Mesothelial cell of epicardium (in vitro differentiated cells): Measurements from ENCODE around the gene ELK4. TPM values are rescaled to one million over a fixed set of nuclear protein-coding genes. Genes with fewer than 3 reads are reported as not detected.

ENCODE experiments used
- DNase-seq, 2 experiments: peaks; one replicate each; pipeline ENCODE4 v3.0.0; 2021; ENCODE audit warnings: low spot score in 2 of 2; ENCODE audit not compliant: unreplicated experiment in 2 of 2
- H3K27ac Mint-ChIP-seq: 2 replicates; pipeline ENCODE4 v1.8.0; 2021; ENCODE audit warnings: mixed read lengths
- H3K27me3 Mint-ChIP-seq: 2 replicates; pipeline ENCODE4 v1.8.0; 2021; ENCODE audit warnings: low read depth, mixed read lengths
- H3K36me3 Mint-ChIP-seq: 2 replicates; pipeline ENCODE4 v1.8.0; 2021; ENCODE audit warnings: mixed read lengths
- H3K4me1 Mint-ChIP-seq: 2 replicates; pipeline ENCODE4 v1.8.0; 2021; ENCODE audit warnings: mixed read lengths
- H3K4me3 Mint-ChIP-seq: 2 replicates; pipeline ENCODE4 v1.8.0; 2021; ENCODE audit warnings: mild to moderate bottlenecking, moderate library complexity, mixed read lengths
- H3K9me3 Mint-ChIP-seq: 2 replicates; pipeline ENCODE4 v1.8.0; 2021; ENCODE audit warnings: mixed read lengths
- total RNA-seq: library from RNA; stranded (reverse); gene quantifications from 3 replicates; pipeline ENCODE4 v1.2.1, GENCODE V29; 2021
- TF ChIP-seq, protein P1 (sequence below): fragments of 200-600 bp; sonication (generic); IDR thresholded peaks from one replicate; pipeline ENCODE4 v1.5.0; 2021; ENCODE audit warnings: antibody characterized with exemption; ENCODE audit not compliant: unreplicated experiment

ELK4 gene
- total RNA-seq, 1 donor from 2014 or later, result 36.8 TPM

DNA sequence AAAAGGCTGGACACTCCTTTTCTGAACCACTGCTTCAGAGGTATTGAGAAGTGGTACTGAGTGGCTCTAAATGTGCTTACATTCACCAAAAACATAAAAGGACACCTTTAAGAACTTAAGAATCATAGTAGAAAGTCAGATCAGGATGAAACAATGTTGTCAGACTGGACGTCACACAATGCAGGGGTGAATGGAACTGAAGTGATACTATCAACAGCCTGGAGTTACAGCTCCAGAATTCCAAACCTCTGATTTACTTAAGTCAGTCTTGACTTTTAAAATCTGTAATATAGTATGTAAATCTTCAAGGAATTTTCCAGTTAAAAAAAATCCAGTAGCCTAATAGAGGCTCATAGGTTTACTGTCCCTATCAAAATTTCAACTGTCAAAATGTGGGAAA lies 19.3 kb downstream of the ELK4 start:
- DNase-seq, result no peak
- TF ChIP-seq, protein P1, sequence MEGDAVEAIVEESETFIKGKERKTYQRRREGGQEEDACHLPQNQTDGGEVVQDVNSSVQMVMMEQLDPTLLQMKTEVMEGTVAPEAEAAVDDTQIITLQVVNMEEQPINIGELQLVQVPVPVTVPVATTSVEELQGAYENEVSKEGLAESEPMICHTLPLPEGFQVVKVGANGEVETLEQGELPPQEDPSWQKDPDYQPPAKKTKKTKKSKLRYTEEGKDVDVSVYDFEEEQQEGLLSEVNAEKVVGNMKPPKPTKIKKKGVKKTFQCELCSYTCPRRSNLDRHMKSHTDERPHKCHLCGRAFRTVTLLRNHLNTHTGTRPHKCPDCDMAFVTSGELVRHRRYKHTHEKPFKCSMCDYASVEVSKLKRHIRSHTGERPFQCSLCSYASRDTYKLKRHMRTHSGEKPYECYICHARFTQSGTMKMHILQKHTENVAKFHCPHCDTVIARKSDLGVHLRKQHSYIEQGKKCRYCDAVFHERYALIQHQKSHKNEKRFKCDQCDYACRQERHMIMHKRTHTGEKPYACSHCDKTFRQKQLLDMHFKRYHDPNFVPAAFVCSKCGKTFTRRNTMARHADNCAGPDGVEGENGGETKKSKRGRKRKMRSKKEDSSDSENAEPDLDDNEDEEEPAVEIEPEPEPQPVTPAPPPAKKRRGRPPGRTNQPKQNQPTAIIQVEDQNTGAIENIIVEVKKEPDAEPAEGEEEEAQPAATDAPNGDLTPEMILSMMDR, result no peak
- no peaks in the 10 kb centered on the region for H3K9me3 Mint-ChIP-seq
- H3K27ac Mint-ChIP-seq, result no peak overlapping the region
- H3K4me3 Mint-ChIP-seq, result no peak overlapping the region
- H3K4me1 Mint-ChIP-seq, result peaks cover 14% of the 10 kb centered on the region
- H3K36me3 Mint-ChIP-seq, result peaks cover 19% of the 10 kb centered on the region
- H3K27me3 Mint-ChIP-seq, result no peaks in the 10 kb centered on the region

DNA sequence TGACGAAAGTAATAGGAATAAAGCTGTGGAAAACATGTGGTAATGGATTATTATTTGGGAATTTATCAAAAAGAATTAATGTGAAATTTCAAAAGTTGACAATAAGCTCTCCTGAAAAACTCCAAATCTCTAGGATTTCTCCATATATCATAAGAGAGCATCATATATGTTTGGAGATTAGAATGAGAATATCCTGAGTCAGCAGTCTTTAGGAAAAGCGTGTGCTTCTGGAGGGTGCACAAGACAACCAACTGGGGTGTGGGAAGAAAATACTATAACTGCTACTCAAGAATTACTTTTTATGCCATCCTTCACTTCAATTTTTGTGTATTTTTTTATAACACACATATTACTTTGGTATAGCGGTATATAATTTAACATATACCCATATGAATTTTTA lies 19.7 kb downstream of the ELK4 start:
- DNase-seq, result no peak
- Mint-ChIP-seq H3K27me3 (no peaks in the 10 kb centered on the region), H3K4me1 (peaks cover 14% of the 10 kb centered on the region), H3K4me3 (no peak overlapping the region), H3K9me3 (no peaks in the 10 kb centered on the region), H3K36me3 (peaks cover 20% of the 10 kb centered on the region), H3K27ac (no peak overlapping the region)
- TF ChIP-seq, protein P1, result no peak

- TF ChIP-seq, protein P1, result no peak
- Mint-ChIP-seq H3K4me1 (peaks cover 14% of the 10 kb centered on the region), H3K4me3 (no peak overlapping the region), H3K27ac (peak overlapping the region; percentile 63), H3K27me3 (no peaks in the 10 kb centered on the region), H3K36me3 (peaks cover 20% of the 10 kb centered on the region), H3K9me3 (no peaks in the 10 kb centered on the region)
- DNase-seq, result no peak
These were observed 20.8 kb downstream of the ELK4 start for GRCh38 chr1:205610901-205611466.

DNA sequence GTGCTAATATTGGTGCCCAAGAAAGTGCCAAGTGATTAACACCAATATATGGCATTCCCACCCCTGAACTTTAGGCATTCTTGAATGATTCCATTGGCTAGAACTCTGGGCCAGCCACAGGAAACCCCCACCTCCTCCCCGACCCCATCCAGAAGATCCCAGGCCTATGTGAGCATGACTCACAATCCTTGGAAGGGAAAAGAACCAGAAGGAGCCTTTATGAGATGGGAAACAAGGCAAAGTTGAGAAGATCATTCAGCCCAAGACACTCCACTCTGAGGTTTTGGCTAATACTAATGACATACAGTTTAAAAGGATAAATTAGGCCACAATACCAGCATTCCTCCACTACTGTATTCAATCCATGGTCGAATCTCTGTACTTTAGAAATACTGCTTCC lies 21.8 kb downstream of the ELK4 start:
- H3K4me3 Mint-ChIP-seq, result no peak overlapping the region
- H3K9me3 Mint-ChIP-seq, result no peaks in the 10 kb centered on the region

DNA sequence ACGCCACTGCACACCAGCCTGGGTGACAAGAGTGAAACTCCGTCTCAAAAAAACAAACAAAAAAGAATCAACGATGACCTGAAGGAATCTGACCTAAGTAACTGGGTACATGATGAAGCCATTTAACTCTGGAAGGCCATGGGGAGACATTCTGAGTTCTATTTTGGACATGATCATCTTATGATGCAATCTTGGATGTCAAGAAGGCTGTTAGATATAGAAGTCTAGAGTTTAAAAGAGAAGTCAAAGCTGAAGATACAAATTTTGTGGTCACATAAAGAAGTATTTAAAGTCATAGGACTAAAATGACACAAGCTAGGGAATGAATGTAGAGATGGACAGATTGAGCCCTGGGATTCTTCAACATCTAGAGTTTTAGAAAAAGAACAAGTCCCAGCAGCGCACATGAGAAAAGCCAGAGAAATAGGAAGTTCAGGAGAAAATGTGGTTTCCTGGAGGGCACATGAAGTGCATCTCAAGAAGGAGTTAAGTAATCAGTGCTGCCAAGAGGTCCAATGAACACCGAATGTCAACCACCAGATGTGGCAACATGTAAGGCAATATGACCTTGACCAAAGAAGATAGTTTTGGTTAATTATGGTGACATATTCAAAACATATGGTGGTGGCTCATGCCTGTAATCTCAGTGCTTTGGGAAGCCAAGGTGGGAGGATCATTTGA lies 26.8 kb downstream of the ELK4 start:
- Mint-ChIP-seq H3K4me3 (no peak overlapping the region), H3K36me3 (peaks cover 22% of the 10 kb centered on the region), H3K27me3 (no peaks in the 10 kb centered on the region), H3K4me1 (peaks cover 4% of the 10 kb centered on the region), H3K9me3 (peaks cover 4% of the 10 kb centered on the region), H3K27ac (no peak overlapping the region)
- TF ChIP-seq, protein P1, result no peak
- no peak for DNase-seq

More for the DNA sequence above, 21.8 kb downstream of the ELK4 start:
- H3K4me1 Mint-ChIP-seq, result peaks cover 14% of the 10 kb centered on the region
- peaks cover 14% of the 10 kb centered on the region for H3K36me3 Mint-ChIP-seq
- DNase-seq, result no peak
- TF ChIP-seq, protein P1, result no peak
- H3K27me3 Mint-ChIP-seq, result no peaks in the 10 kb centered on the region
- H3K27ac Mint-ChIP-seq, result peak overlapping the region; percentile 43
